Astrocyte (in vitro differentiated cells and primary cell): ENCODE measurements around the gene TK1. TPM values are rescaled to one million over a fixed set of nuclear protein-coding genes. Genes with fewer than 3 reads are reported as not detected.

Experiments
- DNase-seq: peaks from one replicate; pipeline ENCODE4 v3.0.0-alpha.2; 2010; ENCODE audit warnings: low read depth
- FAIRE-seq: peaks from 2 replicates; lab custom pipeline; 2011; peaks lifted over from hg19 to GRCh38; lab: Jason Lieb, UNC
- H2AFZ ChIP-seq: 2 replicates; pipeline ENCODE4 v1.6.0; 2012; ENCODE audit warnings: low read depth, low read length, inconsistent platforms
- H3K27ac ChIP-seq: 2 replicates; pipeline ENCODE4 v1.5.1; 2011; ENCODE audit warnings: low read depth, low read length, inconsistent platforms
- H3K27me3 ChIP-seq: 2 replicates; pipeline ENCODE4 v1.6.0; 2011; ENCODE audit warnings: low read length, inconsistent platforms; ENCODE audit not compliant: insufficient read depth
- H3K36me3 ChIP-seq: 2 replicates; pipeline ENCODE4 v1.5.1; 2011; ENCODE audit warnings: low read length, inconsistent platforms; ENCODE audit not compliant: insufficient read depth
- H3K4me1 ChIP-seq: 2 replicates; pipeline ENCODE4 v1.5.1; 2011; ENCODE audit warnings: low read length, inconsistent platforms; ENCODE audit not compliant: insufficient read depth
- H3K4me2 ChIP-seq: 2 replicates; pipeline ENCODE4 v1.6.0; 2012; ENCODE audit warnings: low read length, inconsistent platforms
- H3K4me3 ChIP-seq: 2 replicates; pipeline ENCODE4 v1.5.1; 2011; ENCODE audit warnings: low read depth, mild to moderate bottlenecking, low read length, inconsistent platforms; ENCODE audit not compliant: insufficient read depth
- H3K79me2 ChIP-seq: 2 replicates; pipeline ENCODE4 v1.6.0; 2012; ENCODE audit warnings: mild to moderate bottlenecking, low read length, inconsistent platforms; ENCODE audit not compliant: insufficient read depth
- H3K9ac ChIP-seq: 2 replicates; pipeline ENCODE4 v1.6.0; 2012; ENCODE audit warnings: mild to moderate bottlenecking, low read length, inconsistent platforms
- H3K9me3 ChIP-seq: 2 replicates; pipeline ENCODE4 v1.5.1; 2012; ENCODE audit warnings: low read depth, mild to moderate bottlenecking, low read length, inconsistent platforms; ENCODE audit not compliant: insufficient read depth
- H4K20me1 ChIP-seq: 2 replicates; pipeline ENCODE4 v1.6.0; 2012; ENCODE audit warnings: low read length, inconsistent platforms; ENCODE audit not compliant: insufficient read depth
- H3K27ac Mint-ChIP-seq: one replicate; pipeline ENCODE4 v1.8.0; 2021; ENCODE audit warnings: mild to moderate bottlenecking, mixed read lengths; ENCODE audit not compliant: unreplicated experiment
- H3K27me3 Mint-ChIP-seq: one replicate; pipeline ENCODE4 v1.8.0; 2021; ENCODE audit warnings: low read depth, mixed read lengths; ENCODE audit not compliant: unreplicated experiment
- H3K36me3 Mint-ChIP-seq: one replicate; pipeline ENCODE4 v1.8.0; 2021; ENCODE audit warnings: low read depth, mixed read lengths; ENCODE audit not compliant: unreplicated experiment
- H3K4me1 Mint-ChIP-seq: one replicate; pipeline ENCODE4 v1.8.0; 2021; ENCODE audit warnings: low read depth, mixed read lengths; ENCODE audit not compliant: unreplicated experiment
- H3K4me3 Mint-ChIP-seq: one replicate; pipeline ENCODE4 v1.8.0; 2021; ENCODE audit warnings: mild to moderate bottlenecking, moderate library complexity, mixed read lengths; ENCODE audit not compliant: unreplicated experiment
- H3K9me3 Mint-ChIP-seq: one replicate; pipeline ENCODE4 v1.8.0; 2021; ENCODE audit warnings: mild to moderate bottlenecking, mixed read lengths; ENCODE audit not compliant: unreplicated experiment
- EZH2 ChIP-seq: IDR thresholded peaks from 2 replicates; pipeline ENCODE4 v1.6.1; 2012; ENCODE audit warnings: mild to moderate bottlenecking, low read length, inconsistent platforms; ENCODE audit not compliant: insufficient read depth
- total RNA-seq: library from RNA; stranded (reverse); gene quantifications from 2 replicates; pipeline ENCODE4 v1.2.1, GENCODE V29; 2021
- TF ChIP-seq, protein P1 (sequence below): IDR thresholded peaks from 2 replicates; pipeline ENCODE4 v1.5.1; 2011; ENCODE audit warnings: low read depth, mild to moderate bottlenecking, inconsistent platforms, low read length, moderate library complexity; ENCODE audit not compliant: insufficient read depth

The TK1 gene
- total RNA-seq, 1 donor from 2014 or later: 7.5 TPM

DNA sequence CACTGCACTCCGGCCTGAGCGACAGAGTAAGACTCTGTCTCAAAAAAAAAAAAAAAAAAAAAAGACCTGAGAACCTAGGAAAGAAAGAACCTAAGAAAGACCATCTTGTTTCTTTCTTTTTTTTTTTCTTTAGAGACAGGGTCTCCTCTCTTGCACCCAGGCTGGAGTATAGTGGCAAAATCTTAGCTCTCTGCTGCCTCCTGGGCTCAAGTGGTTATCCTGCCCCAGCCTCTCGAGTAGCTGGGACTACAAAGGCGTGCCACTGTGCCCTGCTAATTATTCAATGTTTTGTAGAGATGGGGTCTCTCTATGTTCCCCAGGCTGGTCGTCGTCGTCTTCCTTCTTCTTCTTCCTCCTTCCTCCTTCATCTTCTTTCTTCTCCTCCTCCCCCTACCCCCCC is 19.4 kb upstream of the TK1 start:
- no peak overlapping the region for H3K4me2 ChIP-seq
- no peaks in the 10 kb centered on the region for H3K36me3 ChIP-seq
- H3K4me1 ChIP-seq: no peaks in the 10 kb centered on the region
- H3K27me3 ChIP-seq: no peaks in the 10 kb centered on the region
- H3K9ac ChIP-seq: no peak overlapping the region
- FAIRE-seq (no peak), DNase-seq (no peak)
- Mint-ChIP-seq H3K4me1 (peaks cover 3% of the 10 kb centered on the region), H3K36me3 (peaks cover 10% of the 10 kb centered on the region), H3K9me3 (peaks cover 2% of the 10 kb centered on the region), H3K4me3 (no peak overlapping the region), H3K27ac (no peak overlapping the region), H3K27me3 (no peaks in the 10 kb centered on the region)
- H4K20me1 ChIP-seq: no peaks in the 10 kb centered on the region
- TF ChIP-seq EZH2: no peak
- TF ChIP-seq, protein P1, sequence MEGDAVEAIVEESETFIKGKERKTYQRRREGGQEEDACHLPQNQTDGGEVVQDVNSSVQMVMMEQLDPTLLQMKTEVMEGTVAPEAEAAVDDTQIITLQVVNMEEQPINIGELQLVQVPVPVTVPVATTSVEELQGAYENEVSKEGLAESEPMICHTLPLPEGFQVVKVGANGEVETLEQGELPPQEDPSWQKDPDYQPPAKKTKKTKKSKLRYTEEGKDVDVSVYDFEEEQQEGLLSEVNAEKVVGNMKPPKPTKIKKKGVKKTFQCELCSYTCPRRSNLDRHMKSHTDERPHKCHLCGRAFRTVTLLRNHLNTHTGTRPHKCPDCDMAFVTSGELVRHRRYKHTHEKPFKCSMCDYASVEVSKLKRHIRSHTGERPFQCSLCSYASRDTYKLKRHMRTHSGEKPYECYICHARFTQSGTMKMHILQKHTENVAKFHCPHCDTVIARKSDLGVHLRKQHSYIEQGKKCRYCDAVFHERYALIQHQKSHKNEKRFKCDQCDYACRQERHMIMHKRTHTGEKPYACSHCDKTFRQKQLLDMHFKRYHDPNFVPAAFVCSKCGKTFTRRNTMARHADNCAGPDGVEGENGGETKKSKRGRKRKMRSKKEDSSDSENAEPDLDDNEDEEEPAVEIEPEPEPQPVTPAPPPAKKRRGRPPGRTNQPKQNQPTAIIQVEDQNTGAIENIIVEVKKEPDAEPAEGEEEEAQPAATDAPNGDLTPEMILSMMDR: no peak
- H2AFZ ChIP-seq: no peak overlapping the region
- no peak overlapping the region for H3K4me3 ChIP-seq
- H3K27ac ChIP-seq: no peak overlapping the region
- H3K9me3 ChIP-seq: no peaks in the 10 kb centered on the region
- no peaks in the 10 kb centered on the region for H3K79me2 ChIP-seq

DNA sequence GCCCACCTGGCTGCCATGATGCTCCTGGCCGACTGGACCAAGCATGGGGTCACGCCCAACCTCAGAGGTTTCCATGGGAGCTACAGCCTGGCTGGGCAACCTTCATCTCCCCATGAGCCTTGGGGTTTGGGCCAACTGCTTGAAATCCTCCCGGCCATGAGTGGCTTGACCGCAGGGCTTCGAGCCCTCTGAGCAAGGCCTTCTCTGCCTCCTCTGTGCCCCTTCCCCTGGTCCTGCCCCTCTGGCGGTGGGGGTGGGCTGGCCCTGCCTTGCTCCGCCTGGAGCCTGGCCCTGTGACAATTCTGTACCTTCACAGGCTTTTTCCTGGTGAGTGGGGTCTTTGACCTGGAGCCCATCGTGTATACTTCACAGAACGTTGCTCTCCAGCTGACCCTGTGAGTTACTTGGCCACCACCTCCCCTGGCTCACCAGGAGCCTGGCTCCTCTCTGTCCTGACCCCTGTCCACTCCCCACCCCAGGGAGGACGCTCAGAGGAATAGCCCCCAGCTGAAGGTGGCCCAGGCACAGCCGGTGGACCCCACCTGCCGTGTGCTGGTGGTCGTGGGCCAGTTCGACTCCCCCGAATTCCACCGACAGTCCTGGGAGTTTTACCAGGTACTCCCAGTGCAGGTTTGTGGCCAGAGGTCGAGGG is 18.4 kb upstream of the TK1 start:
- no peaks in the 10 kb centered on the region for H3K4me1 Mint-ChIP-seq
- no peak overlapping the region for H3K4me2 ChIP-seq
- peaks cover 10% of the 10 kb centered on the region for H3K36me3 Mint-ChIP-seq
- DNase-seq (no peak), FAIRE-seq (no peak)
- no peaks in the 10 kb centered on the region for H3K27me3 Mint-ChIP-seq
- H3K36me3 ChIP-seq: no peaks in the 10 kb centered on the region
- no peaks in the 10 kb centered on the region for H3K27me3 ChIP-seq
- H3K27ac ChIP-seq: no peak overlapping the region
- H3K4me3 ChIP-seq: no peak overlapping the region
- H3K4me3 Mint-ChIP-seq: no peak overlapping the region
- no peaks in the 10 kb centered on the region for H3K9me3 ChIP-seq
- H4K20me1 ChIP-seq: no peaks in the 10 kb centered on the region
- no peak for TF ChIP-seq EZH2
- TF ChIP-seq, protein P1: no peak
- H3K27ac Mint-ChIP-seq: no peak overlapping the region
- no peaks in the 10 kb centered on the region for H3K79me2 ChIP-seq
- peaks cover 2% of the 10 kb centered on the region for H3K9me3 Mint-ChIP-seq
- H3K4me1 ChIP-seq: no peaks in the 10 kb centered on the region
- no peak overlapping the region for H3K9ac ChIP-seq
- no peak overlapping the region for H2AFZ ChIP-seq

DNA sequence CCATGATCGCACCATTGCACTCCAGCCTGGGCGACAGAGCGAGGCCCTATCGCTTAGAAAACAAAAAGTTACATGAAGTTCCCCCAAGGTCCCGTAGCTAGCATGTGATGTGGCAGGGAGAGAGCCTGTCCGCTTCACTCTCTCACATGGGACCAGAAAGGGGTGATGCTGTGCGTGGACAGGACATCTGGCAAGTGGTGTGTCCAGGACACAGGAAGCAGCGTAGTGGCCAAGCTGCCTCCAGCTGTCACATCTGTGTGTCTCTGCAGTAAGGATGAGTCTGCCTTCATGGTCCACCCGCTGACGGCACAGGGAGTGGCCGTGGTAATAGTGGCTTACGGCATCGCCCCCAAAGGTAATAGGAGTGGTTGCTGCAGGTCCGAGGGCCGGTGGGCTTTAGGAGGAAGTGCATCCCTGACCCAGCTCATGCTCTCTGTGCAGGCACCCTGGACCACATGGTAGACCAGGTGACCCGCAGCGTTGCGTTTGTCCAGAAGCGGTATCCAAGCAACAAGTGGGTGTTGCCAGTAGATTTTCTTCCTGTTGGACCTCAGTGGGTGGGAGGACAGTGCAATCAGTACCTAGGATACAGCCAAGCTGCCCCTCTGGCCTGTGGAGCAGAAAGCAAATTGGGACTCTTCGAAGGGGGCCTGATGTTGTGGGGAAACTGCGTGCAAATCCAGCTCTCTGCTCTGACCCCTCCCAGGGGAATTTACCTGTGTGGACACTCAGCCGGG is 17.7 kb upstream of the TK1 start:
- FAIRE-seq: no peak
- H3K4me3 ChIP-seq: no peak overlapping the region
- H3K36me3 Mint-ChIP-seq: peaks cover 10% of the 10 kb centered on the region
- H3K27ac Mint-ChIP-seq: no peak overlapping the region
- H3K4me1 ChIP-seq: no peaks in the 10 kb centered on the region
- no peaks in the 10 kb centered on the region for H4K20me1 ChIP-seq
- H3K4me1 Mint-ChIP-seq: no peaks in the 10 kb centered on the region
- no peaks in the 10 kb centered on the region for H3K27me3 Mint-ChIP-seq
- H3K9me3 ChIP-seq: no peaks in the 10 kb centered on the region
- H3K36me3 ChIP-seq: no peaks in the 10 kb centered on the region
- H3K27me3 ChIP-seq: no peaks in the 10 kb centered on the region
- H3K27ac ChIP-seq: no peak overlapping the region
- no peak for DNase-seq
- peaks cover 2% of the 10 kb centered on the region for H3K9me3 Mint-ChIP-seq
- no peaks in the 10 kb centered on the region for H3K79me2 ChIP-seq
- H3K4me3 Mint-ChIP-seq: no peak overlapping the region
- no peak overlapping the region for H3K9ac ChIP-seq
- H2AFZ ChIP-seq: no peak overlapping the region
- no peak overlapping the region for H3K4me2 ChIP-seq
- no peak for TF ChIP-seq EZH2
- TF ChIP-seq, protein P1: no peak
